Measurements from ENCODE around the gene ANGPTL7. TPM values are rescaled to one million over a fixed set of nuclear protein-coding genes. Genes with fewer than 3 reads are reported as not detected.

ANGPTL7 gene
- total and polyA plus RNA-seq, 7 donors: 0.51 to 6.4 (median 2.2) TPM; not detected in 1

- peak; percentile 21 for DNase-seq
- Histone ChIP-seq H3K4me1 (peaks cover 0 to 29% (median 0%) of the 10 kb centered on the region in 4 donors), H3K9me3 (no peaks in the 10 kb centered on the region), H3K27me3 (no peaks in the 10 kb centered on the region), H3K36me3 (peaks cover 4 to 82% (median 25%) of the 10 kb centered on the region in 4 donors), H3K4me3 (no peak overlapping the region), H3K27ac (no peak overlapping the region)
- WGBS, 2 donors: 89 to 95% methylated on average over 9 of the region's 9 CpGs
- TF ChIP-seq POLR2A (IDR thresholded peaks at IDR 0.05) (no peak), EP300 (IDR thresholded peaks at IDR 0.05) (no peak), POLR2AphosphoS5 (IDR thresholded peaks at IDR 0.05) (no peak), CTCF (IDR thresholded peaks at IDR 0.05) (no peak)
- intact Hi-C loops (cut with DNase I): no loop called here
These were observed 37.1 kb upstream of the ANGPTL7 start for GRCh38 chr1:11151826-11152612.

- Histone ChIP-seq H3K36me3 (peaks cover 4 to 78% (median 23%) of the 10 kb centered on the region in 4 donors), H3K9me3 (no peaks in the 10 kb centered on the region), H3K27me3 (no peaks in the 10 kb centered on the region), H3K4me1 (peaks cover 0 to 36% (median 3%) of the 10 kb centered on the region in 4 donors), H3K27ac (no peak overlapping the region), H3K4me3 (no peak overlapping the region)
- WGBS, 2 donors: 93 to 94% methylated on average over 9 of the region's 9 CpGs
- TF ChIP-seq POLR2AphosphoS5 (IDR thresholded peaks at IDR 0.05) (no peak), EP300 (IDR thresholded peaks at IDR 0.05) (no peak), POLR2A (IDR thresholded peaks at IDR 0.05) (no peak), CTCF (IDR thresholded peaks at IDR 0.05) (no peak)
- no peak for DNase-seq
- intact Hi-C loops (cut with DNase I): no loop called here
These were observed 36.4 kb upstream of the ANGPTL7 start for GRCh38 chr1:11152755-11153154.

GRCh38 chr1:11153184-11153583, 36.0 kb upstream of the ANGPTL7 start:
- H3K36me3 ChIP-seq: peaks cover 4 to 73% (median 21%) of the 10 kb centered on the region in 4 donors
- WGBS, 2 donors: 86 to 95% methylated on average over 3 of the region's 3 CpGs
- no peak overlapping the region for H3K27ac ChIP-seq
- intact Hi-C loops (cut with DNase I): no loop called here
- no peaks in the 10 kb centered on the region for H3K27me3 ChIP-seq
- H3K9me3 ChIP-seq: no peaks in the 10 kb centered on the region
- H3K4me3 ChIP-seq: no peak overlapping the region
- DNase-seq: no peak
- peaks cover 0 to 40% (median 7%) of the 10 kb centered on the region in 4 donors for H3K4me1 ChIP-seq
- no peak for TF ChIP-seq CTCF (IDR thresholded peaks at IDR 0.05)
- no peak for TF ChIP-seq EP300 (IDR thresholded peaks at IDR 0.05)
- no peak for TF ChIP-seq POLR2A (IDR thresholded peaks at IDR 0.05)
- no peak for TF ChIP-seq POLR2AphosphoS5 (IDR thresholded peaks at IDR 0.05)

GRCh38 chr1:11156441-11156840, 32.7 kb upstream of the ANGPTL7 start:
- DNase-seq: no peak
- WGBS, 2 donors: 65 to 70% methylated on average over 3 of the region's 3 CpGs
- TF ChIP-seq POLR2AphosphoS5 (IDR thresholded peaks at IDR 0.05): no peak
- no peak for TF ChIP-seq POLR2A (IDR thresholded peaks at IDR 0.05)
- TF ChIP-seq CTCF (IDR thresholded peaks at IDR 0.05): no peak
- no peak for TF ChIP-seq EP300 (IDR thresholded peaks at IDR 0.05)
- Histone ChIP-seq H3K36me3 (peaks cover under 1 to 57% (median 6%) of the 10 kb centered on the region in 4 donors), H3K4me1 (peaks cover 0 to 39% (median 20%) of the 10 kb centered on the region in 4 donors), H3K4me3 (no peak overlapping the region), H3K27me3 (no peaks in the 10 kb centered on the region), H3K9me3 (no peaks in the 10 kb centered on the region), H3K27ac (no peak overlapping the region)
- intact Hi-C loops (cut with DNase I): no loop called here

Data from sigmoid colon (tissue), 7 donors.